H1 (cell line): ENCODE data around the gene TAMM41. TPM values are rescaled to one million over a fixed set of nuclear protein-coding genes. Genes with fewer than 3 reads are reported as not detected.

Source experiments
- CTCF ChIA-PET: fragments of 300-600 bp; sonication (Branson Sonifier 250); formaldehyde crosslinking; loops from one replicate; lab custom pipeline; 2021; ENCODE audit not compliant: partially characterized antibody; lab: Charles Lee
- POLR2A ChIA-PET: fragments of 300-600 bp; sonication (Branson Sonifier 250); formaldehyde crosslinking; loops from one replicate; lab custom pipeline; 2021; ENCODE audit warnings: inconsistent platforms; ENCODE audit not compliant: partially characterized antibody; lab: Charles Lee
- DNase-seq, 2 experiments: peaks; one replicate each; pipeline versions ENCODE4 v3.0.0 to v3.0.0-alpha.2; 2010 to 2022; ENCODE audit warnings: low spot score in 2 of 2, low read depth in 1 of 2, mixed read lengths in 1 of 2
- FAIRE-seq: peaks from 2 replicates; lab custom pipeline; 2011; peaks lifted over from hg19 to GRCh38; lab: Jason Lieb, UNC
- H2AFZ ChIP-seq: 2 replicates; pipeline ENCODE4 v1.8.1; 2012; ENCODE audit warnings: low read length, inconsistent platforms
- H2AK5ac ChIP-seq: 2 replicates; pipeline ENCODE4 v1.6.1; 2013; ENCODE audit warnings: low read depth, low read length
- H2BK120ac ChIP-seq: replicated peaks from 2 replicates; pipeline ENCODE3; 2013; ENCODE audit warnings: low read depth, low read length, inconsistent platforms
- H2BK12ac ChIP-seq: 2 replicates; pipeline ENCODE4 v1.6.1; 2013; ENCODE audit warnings: low read depth, low read length
- H2BK15ac ChIP-seq: 2 replicates; pipeline ENCODE4 v1.6.1; 2013; ENCODE audit warnings: low read length
- H2BK20ac ChIP-seq: 2 replicates; pipeline ENCODE4 v1.6.1; 2013; ENCODE audit warnings: low read length
- H2BK5ac ChIP-seq: 2 replicates; pipeline ENCODE4 v1.6.1; 2013; ENCODE audit warnings: low read depth, low read length
- H3K14ac ChIP-seq: 2 replicates; pipeline ENCODE4 v1.6.1; 2013; ENCODE audit warnings: inconsistent platforms; ENCODE audit not compliant: insufficient read length
- H3K18ac ChIP-seq: 2 replicates; pipeline ENCODE4 v1.6.1; 2013; ENCODE audit warnings: low read length; ENCODE audit errors: extremely low read depth
- H3K23ac ChIP-seq: 2 replicates; pipeline ENCODE4 v1.6.1; 2013; ENCODE audit warnings: inconsistent platforms; ENCODE audit not compliant: insufficient read length
- H3K23me2 ChIP-seq: 2 replicates; pipeline ENCODE4 v1.6.1; 2013; ENCODE audit warnings: low read depth, low read length
- H3K27ac ChIP-seq: 2 replicates; pipeline ENCODE4 v1.6.1; 2011; ENCODE audit warnings: low read depth, low read length, inconsistent platforms
- H3K27me3 ChIP-seq, 4 experiments: replicated peaks in 1 of 4; 1 replicate in 1 of 4; 2 replicates in 3 of 4; pipeline versions ENCODE4 v1.6.1 to v1.8.1; 2011 to 2013; ENCODE audit warnings: low read length in 3 of 4, mild to moderate bottlenecking in 3 of 4, inconsistent platforms in 2 of 4, mixed read lengths in 2 of 4, moderate library complexity in 1 of 4; ENCODE audit not compliant: control insufficient read depth in 3 of 4, insufficient read depth in 3 of 4; ENCODE audit errors: extremely low read depth in 1 of 4
- H3K36me3 ChIP-seq, 4 experiments: 2 replicates each; pipeline versions ENCODE4 v1.6.1 to v1.8.1; 2011 to 2013; ENCODE audit warnings: mild to moderate bottlenecking in 4 of 4, low read length in 3 of 4, moderate library complexity in 2 of 4, control low read depth in 1 of 4, inconsistent platforms in 1 of 4; ENCODE audit not compliant: insufficient read depth in 4 of 4, control insufficient read depth in 2 of 4
- H3K4ac ChIP-seq: replicated peaks from 2 replicates; pipeline ENCODE3; 2013; ENCODE audit warnings: low read length, low read depth, mixed read lengths, inconsistent platforms; ENCODE audit not compliant: insufficient read length
- H3K4me1 ChIP-seq, 4 experiments: replicated peaks in 1 of 4; 1 replicate in 1 of 4; 2 replicates in 3 of 4; pipeline versions ENCODE4 v1.6.1 to v1.8.1; 2011 to 2013; ENCODE audit warnings: low read length in 3 of 4, inconsistent platforms in 2 of 4, mixed read lengths in 1 of 4; ENCODE audit not compliant: insufficient read depth in 4 of 4, control insufficient read depth in 3 of 4
- H3K4me2 ChIP-seq, 2 experiments: 2 replicates each; pipeline versions ENCODE4 v1.6.1 to v1.8.1; 2011 to 2013; ENCODE audit warnings: low read depth in 2 of 2, low read length in 2 of 2, control low read depth in 1 of 2, inconsistent platforms in 1 of 2, mild to moderate bottlenecking in 1 of 2; ENCODE audit not compliant: insufficient read depth in 1 of 2
- H3K4me3 ChIP-seq, 4 experiments: fragments of 200-600, 300-600 bp in 1 of 4; sonication (generic), shearing (Covaris generic), sonication (Bioruptor Twin) in 1 of 4; 2 replicates each; pipeline versions ENCODE4 v1.5.1 to v1.8.1; 2011 to 2016; ENCODE audit warnings: low read length in 4 of 4, low read depth in 3 of 4, control low read depth in 2 of 4, inconsistent platforms in 2 of 4, mild to moderate bottlenecking in 2 of 4, mixed read lengths in 1 of 4, moderate library complexity in 1 of 4; ENCODE audit not compliant: insufficient read depth in 2 of 4; ENCODE audit errors: extremely low read depth in 1 of 4
- H3K56ac ChIP-seq: replicated peaks from 2 replicates; pipeline ENCODE3; 2013; ENCODE audit warnings: low read depth, mild to moderate bottlenecking, mixed read lengths, low read length, inconsistent platforms; ENCODE audit not compliant: insufficient read length
- H3K79me1 ChIP-seq: 2 replicates; pipeline ENCODE4 v1.6.1; 2013; ENCODE audit warnings: low read depth, low read length, control low read depth
- H3K79me2 ChIP-seq, 2 experiments: 2 replicates each; pipeline versions ENCODE4 v1.6.1 to v1.8.1; 2012 to 2013; ENCODE audit warnings: low read length in 2 of 2, mild to moderate bottlenecking in 2 of 2, inconsistent platforms in 1 of 2; ENCODE audit not compliant: insufficient read depth in 2 of 2, control insufficient read depth in 1 of 2
- H3K9ac ChIP-seq, 4 experiments: replicated peaks in 1 of 4; 1 replicate in 1 of 4; 2 replicates in 3 of 4; pipeline versions ENCODE4 v1.6.1 to v1.8.1; 2011 to 2013; ENCODE audit warnings: low read depth in 3 of 4, low read length in 3 of 4, control low read depth in 2 of 4, mild to moderate bottlenecking in 2 of 4, moderate library complexity in 2 of 4, inconsistent platforms in 1 of 4; ENCODE audit errors: extremely low read depth in 1 of 4
- H3K9me3 ChIP-seq, 2 experiments: 2 replicates each; pipeline versions ENCODE4 v1.6.1 to v1.8.1; 2012 to 2013; ENCODE audit warnings: mild to moderate bottlenecking in 2 of 2, moderate library complexity in 2 of 2, control low read depth in 1 of 2, inconsistent platforms in 1 of 2, low read depth in 1 of 2, low read length in 1 of 2, mixed read lengths in 1 of 2; ENCODE audit not compliant: insufficient read depth in 2 of 2
- H4K20me1 ChIP-seq, 2 experiments: replicated peaks in 1 of 2; 2 replicates each; pipeline versions ENCODE3 to v1.8.1; 2011 to 2013; ENCODE audit warnings: inconsistent platforms in 2 of 2, low read length in 2 of 2, mild to moderate bottlenecking in 1 of 2; ENCODE audit not compliant: insufficient read depth in 2 of 2, control insufficient read depth in 1 of 2
- H4K5ac ChIP-seq: 2 replicates; pipeline ENCODE4 v1.6.1; 2013; ENCODE audit warnings: low read length, low read depth, mixed read lengths, inconsistent platforms; ENCODE audit not compliant: insufficient read length
- H4K8ac ChIP-seq: 2 replicates; pipeline ENCODE4 v1.8.0; 2013; ENCODE audit warnings: mild to moderate bottlenecking, moderate library complexity, low read length, inconsistent platforms; ENCODE audit not compliant: insufficient read depth; ENCODE audit errors: extremely low read depth
- H4K91ac ChIP-seq: replicated peaks from 2 replicates; pipeline ENCODE3; 2013; ENCODE audit warnings: low read length, mixed read lengths, inconsistent platforms; ENCODE audit not compliant: insufficient read length
- CEBPB ChIP-seq: IDR thresholded peaks from 2 replicates; pipeline ENCODE4 v1.6.1; 2012; ENCODE audit warnings: low read depth, low read length
- HDAC6 ChIP-seq: IDR thresholded peaks from one replicate; pipeline ENCODE4 v1.7.1; 2012; ENCODE audit warnings: low read depth, mild to moderate bottlenecking, inconsistent platforms, low read length, moderate library complexity
- KDM5A ChIP-seq: fragments of 200-600 bp; IDR thresholded peaks from 2 replicates; pipeline ENCODE4 v1.7.1; 2012; ENCODE audit warnings: mild to moderate bottlenecking, low read length, inconsistent platforms, mixed read lengths
- RAD21 ChIP-seq, 2 experiments: IDR thresholded peaks in 1 of 2; conservative IDR thresholded peaks in 1 of 2; 2 replicates each; pipeline ENCODE4 v1.6.1; 2011; ENCODE audit warnings: low read depth in 2 of 2, low read length in 2 of 2, improper control_type of control experiment in 1 of 2, inconsistent platforms in 1 of 2, mild to moderate bottlenecking in 1 of 2, moderate library complexity in 1 of 2
- RFX5 ChIP-seq: IDR thresholded peaks from 2 replicates; pipeline ENCODE4 v1.6.1; 2011; ENCODE audit warnings: low read depth, low read length, improper control_type of control experiment, borderline replicate concordance
- RNF2 ChIP-seq: fragments of 200-900, 300-1000 bp; sonication (generic); IDR thresholded peaks from 2 replicates; pipeline ENCODE4 v1.7.1; 2016; ENCODE audit warnings: borderline replicate concordance, low read depth, mild to moderate bottlenecking, antibody characterized with exemption, low read length; ENCODE audit not compliant: poor library complexity, severe bottlenecking; ENCODE audit errors: missing control alignments
- polyA plus RNA-seq, 7 experiments: library from polyadenylated mRNA; depleted of rRNA in 3 of 7; stranded (reverse) in 5 of 7; unstranded in 2 of 7; fragments of >200 nt in 5 of 7; fragments of 200-250 nt in 2 of 7; gene quantifications; 1 replicate in 5 of 7; 2 replicates in 1 of 7; 4 replicates in 1 of 7; pipeline versions ENCODE4 v1.2.1 to v1.2.3, GENCODE V29; 2011 to 2013; ENCODE audit warnings: missing spikeins in 2 of 7, mixed read lengths in 2 of 7
- total RNA-seq: library from RNA; stranded (reverse); fragmentation: NEBNext Ultra II Directional; extraction: Animal tissue kit (Norgen Biotek cat#: 25700); gene quantifications from 2 replicates; pipeline ENCODE4 v1.2.1, GENCODE V29; 2021
- TF ChIP-seq, protein P1 (sequence below), 3 experiments: IDR thresholded peaks; 1 replicate in 2 of 3; 2 replicates in 1 of 3; pipeline versions ENCODE4 v1.5.1 to v1.6.1; 2011; ENCODE audit warnings: low read length in 3 of 3, mild to moderate bottlenecking in 3 of 3, inconsistent platforms in 2 of 3, low read depth in 1 of 3, moderate library complexity in 1 of 3; ENCODE audit not compliant: insufficient read depth in 1 of 3; ENCODE audit errors: control extremely low read depth in 1 of 3

The TAMM41 gene
- total and polyA plus RNA-seq, 2 of the 8 experiments (the other 6 are each of a cell fraction or from before 2014, with no cell fraction given), result 16.9 to 22.5 TPM

DNA sequence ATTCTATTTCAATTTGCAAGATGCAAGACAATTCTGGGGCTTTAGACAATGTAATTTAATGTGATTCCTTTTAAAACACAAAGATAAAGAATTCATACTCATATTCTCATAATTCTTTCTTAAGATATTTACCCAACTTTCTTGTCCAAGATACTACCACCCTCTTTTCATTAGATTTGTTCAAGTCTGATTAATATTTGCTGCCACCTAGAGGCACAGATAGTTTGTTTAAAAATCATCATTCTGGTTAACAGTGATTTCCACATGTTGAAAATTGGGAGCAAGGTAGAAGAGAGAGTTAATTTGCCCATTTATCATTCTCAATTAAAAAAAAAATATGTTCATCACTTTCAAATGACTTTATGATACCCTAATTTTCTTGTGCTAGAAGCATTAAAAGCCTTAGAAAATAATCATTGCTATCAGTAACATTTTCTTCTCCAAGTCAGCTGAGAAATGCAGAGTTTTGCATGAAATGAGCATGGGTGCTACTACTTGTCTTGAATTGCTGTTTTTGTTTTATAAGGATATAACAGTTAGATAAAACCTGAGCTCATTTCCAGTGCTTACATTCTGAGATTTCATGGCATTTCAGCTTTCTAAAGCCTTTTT is 11.6 kb downstream of the TAMM41 start:
- Histone ChIP-seq H3K4ac (no peak overlapping the region), H3K14ac (no peak overlapping the region), H4K5ac (no peak overlapping the region), H3K9me3 (peaks cover 3 to 4% of the 10 kb centered on the region in 2 experiments; a peak in 2 of 4 replicates), H3K4me2 (no peak overlapping the region), H4K91ac (no peak overlapping the region), H3K23me2 (no peaks in the 10 kb centered on the region), H2BK20ac (no peak overlapping the region), H3K9ac (no peak overlapping the region), H3K79me1 (no peaks in the 10 kb centered on the region), H2BK12ac (no peak overlapping the region), H3K36me3 (peaks cover 2 to 43% (median 18%) of the 10 kb centered on the region in 4 experiments; a peak in 5 of 8 replicates), H3K27ac (no peak overlapping the region), H3K4me3 (no peak overlapping the region), H2BK5ac (no peak overlapping the region), H2BK15ac (no peak overlapping the region), H3K27me3 (no peaks in the 10 kb centered on the region), H2AK5ac (no peak overlapping the region), H3K4me1 (peaks cover 0 to 6% (median 5%) of the 10 kb centered on the region in 4 experiments; a peak in 5 of 7 replicates), H3K79me2 (no peaks in the 10 kb centered on the region), H3K18ac (no peak overlapping the region), H2BK120ac (no peak overlapping the region), H4K20me1 (no peaks in the 10 kb centered on the region), H3K23ac (no peak overlapping the region), H3K56ac (no peak overlapping the region), H2AFZ (no peak overlapping the region), H4K8ac (no peak overlapping the region)
- FAIRE-seq (peak; percentile 13), DNase-seq (no peak)
- TF ChIP-seq CEBPB, result no peak
- TF ChIP-seq HDAC6, result no peak
- TF ChIP-seq KDM5A, result no peak
- TF ChIP-seq RAD21 (IDR thresholded peaks at IDR 0.05 in 1 of 2, conservative IDR thresholded peaks at IDR 0.05 in 1 of 2; ENCODE audit: low read depth in 2 of 2, low read length in 2 of 2), result peak; percentile 29 to 31
- TF ChIP-seq, protein P1, sequence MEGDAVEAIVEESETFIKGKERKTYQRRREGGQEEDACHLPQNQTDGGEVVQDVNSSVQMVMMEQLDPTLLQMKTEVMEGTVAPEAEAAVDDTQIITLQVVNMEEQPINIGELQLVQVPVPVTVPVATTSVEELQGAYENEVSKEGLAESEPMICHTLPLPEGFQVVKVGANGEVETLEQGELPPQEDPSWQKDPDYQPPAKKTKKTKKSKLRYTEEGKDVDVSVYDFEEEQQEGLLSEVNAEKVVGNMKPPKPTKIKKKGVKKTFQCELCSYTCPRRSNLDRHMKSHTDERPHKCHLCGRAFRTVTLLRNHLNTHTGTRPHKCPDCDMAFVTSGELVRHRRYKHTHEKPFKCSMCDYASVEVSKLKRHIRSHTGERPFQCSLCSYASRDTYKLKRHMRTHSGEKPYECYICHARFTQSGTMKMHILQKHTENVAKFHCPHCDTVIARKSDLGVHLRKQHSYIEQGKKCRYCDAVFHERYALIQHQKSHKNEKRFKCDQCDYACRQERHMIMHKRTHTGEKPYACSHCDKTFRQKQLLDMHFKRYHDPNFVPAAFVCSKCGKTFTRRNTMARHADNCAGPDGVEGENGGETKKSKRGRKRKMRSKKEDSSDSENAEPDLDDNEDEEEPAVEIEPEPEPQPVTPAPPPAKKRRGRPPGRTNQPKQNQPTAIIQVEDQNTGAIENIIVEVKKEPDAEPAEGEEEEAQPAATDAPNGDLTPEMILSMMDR (IDR thresholded peaks at IDR 0.05; ENCODE audit: control extremely low read depth in 1 of 3, insufficient read depth in 1 of 3, low read depth in 1 of 3, low read length in 3 of 3), result peak in 2 of 3 experiments; percentile 12 to 43; a peak in 2 of 4 replicates
- no peak for TF ChIP-seq RFX5
- no peak for TF ChIP-seq RNF2
- ChIA-PET CTCF (interaction anchor here (0.6 to 2.1 kb wide), 5 partner anchors 9 to 897 kb away, joined by 3 to 9 read pairs (median 5); no protein-coding TSS in a partner anchor), POLR2A (interaction anchor here (0.7 to 0.8 kb wide), 2 partner anchors 18 to 62 kb away, joined by 4 to 5 read pairs; no protein-coding TSS in a partner anchor)
